ENCODE data around the gene LAMB4.

Gene LAMB4

GRCh38 chr7:108078211-108078673 lies 51.9 kb downstream of the LAMB4 start:
- no peak for DNase-seq

- no peak for DNase-seq
Measured at GRCh38 chr7:108077709-108078108, 52.5 kb downstream of the LAMB4 start.

- DNase-seq: no peak
Measured at GRCh38 chr7:108076156-108076555, 54.0 kb downstream of the LAMB4 start.

GRCh38 chr7:108073305-108074070 lies 56.7 kb downstream of the LAMB4 start:
- no peak for DNase-seq

- DNase-seq: no peak
Measured at GRCh38 chr7:108072739-108073138, 57.4 kb downstream of the LAMB4 start.

GRCh38 chr7:108072116-108072515 lies 58.0 kb downstream of the LAMB4 start:
- no peak for DNase-seq

- DNase-seq: no peak
Measured at GRCh38 chr7:108071551-108071950, 58.6 kb downstream of the LAMB4 start.

GRCh38 chr7:108069646-108070045 lies 60.5 kb downstream of the LAMB4 start:
- DNase-seq: no peak

GRCh38 chr7:108067844-108068243 lies 62.3 kb downstream of the LAMB4 start:
- DNase-seq: no peak

GRCh38 chr7:108066486-108066885 lies 63.7 kb downstream of the LAMB4 start:
- DNase-seq: no peak

GRCh38 chr7:108063520-108063933 lies 66.6 kb downstream of the LAMB4 start:
- DNase-seq: no peak

- no peak for DNase-seq
Measured at GRCh38 chr7:108062250-108063014, 67.7 kb downstream of the LAMB4 start.

GRCh38 chr7:108059526-108059925 lies 70.6 kb downstream of the LAMB4 start:
- no peak for DNase-seq

GRCh38 chr7:108057951-108058481 lies 72.1 kb downstream of the LAMB4 start:
- no peak for DNase-seq

- no peak for DNase-seq
Measured at GRCh38 chr7:108055611-108056021, 74.5 kb downstream of the LAMB4 start.

GRCh38 chr7:108054537-108054936 lies 75.6 kb downstream of the LAMB4 start:
- no peak for DNase-seq

GRCh38 chr7:108053250-108053649 lies 76.9 kb downstream of the LAMB4 start:
- DNase-seq: no peak

- no peak for DNase-seq
Measured at GRCh38 chr7:108051454-108051853, 78.7 kb downstream of the LAMB4 start.

GRCh38 chr7:108049962-108050361 lies 80.2 kb downstream of the LAMB4 start:
- no peak for DNase-seq

- DNase-seq: no peak
Measured at GRCh38 chr7:108048422-108048821, 81.7 kb downstream of the LAMB4 start.

GRCh38 chr7:108046952-108047506 lies 83.1 kb downstream of the LAMB4 start:
- DNase-seq: no peak

- no peak for DNase-seq
Measured at GRCh38 chr7:108045669-108046068, 84.5 kb downstream of the LAMB4 start.

- no peak for DNase-seq
Measured at GRCh38 chr7:108045154-108045553, 85.0 kb downstream of the LAMB4 start.

GRCh38 chr7:108044345-108044744 lies 85.8 kb downstream of the LAMB4 start:
- DNase-seq: no peak

Measured in activated CD4-positive, CD25-positive, alpha-beta regulatory T cell (primary cell).